NB4 (cell line): ENCODE data around the gene TNFSF15.

Source experiments
- POLR2A ChIP-seq: IDR thresholded peaks from 2 replicates; pipeline ENCODE4 v1.6.1; 2011; ENCODE audit warnings: mild to moderate bottlenecking; ENCODE audit not compliant: insufficient read length; ENCODE audit errors: extremely low read depth
- TF ChIP-seq, protein P1 (sequence below): IDR thresholded peaks from one replicate; pipeline ENCODE4 v1.5.1; 2012; ENCODE audit warnings: low read depth, low read length
- TF ChIP-seq, protein P2 (sequence below): IDR thresholded peaks from 2 replicates; pipeline ENCODE4 v1.6.1; 2011; ENCODE audit warnings: low read depth, low read length

DNA sequence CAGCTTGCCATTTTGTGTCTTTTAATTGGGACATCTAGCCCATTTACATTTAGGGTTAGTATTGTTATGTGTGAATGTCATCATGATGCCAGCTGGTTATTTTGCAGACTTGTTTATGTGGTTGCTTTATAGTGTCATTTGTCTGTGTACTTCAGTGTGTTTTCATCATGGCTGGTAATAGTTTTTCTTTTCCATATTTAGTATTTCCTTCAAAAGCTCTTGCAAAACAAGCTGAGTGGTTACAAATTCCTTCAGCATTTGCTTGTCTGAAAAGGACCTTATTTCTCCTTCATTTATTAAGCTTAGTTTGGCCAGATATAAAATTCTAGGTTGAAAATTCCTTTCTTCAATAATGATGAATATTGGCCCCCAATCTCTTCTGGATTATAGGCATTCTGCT is 28.5 kb upstream of the TNFSF15 start:
- TF ChIP-seq, protein P1, sequence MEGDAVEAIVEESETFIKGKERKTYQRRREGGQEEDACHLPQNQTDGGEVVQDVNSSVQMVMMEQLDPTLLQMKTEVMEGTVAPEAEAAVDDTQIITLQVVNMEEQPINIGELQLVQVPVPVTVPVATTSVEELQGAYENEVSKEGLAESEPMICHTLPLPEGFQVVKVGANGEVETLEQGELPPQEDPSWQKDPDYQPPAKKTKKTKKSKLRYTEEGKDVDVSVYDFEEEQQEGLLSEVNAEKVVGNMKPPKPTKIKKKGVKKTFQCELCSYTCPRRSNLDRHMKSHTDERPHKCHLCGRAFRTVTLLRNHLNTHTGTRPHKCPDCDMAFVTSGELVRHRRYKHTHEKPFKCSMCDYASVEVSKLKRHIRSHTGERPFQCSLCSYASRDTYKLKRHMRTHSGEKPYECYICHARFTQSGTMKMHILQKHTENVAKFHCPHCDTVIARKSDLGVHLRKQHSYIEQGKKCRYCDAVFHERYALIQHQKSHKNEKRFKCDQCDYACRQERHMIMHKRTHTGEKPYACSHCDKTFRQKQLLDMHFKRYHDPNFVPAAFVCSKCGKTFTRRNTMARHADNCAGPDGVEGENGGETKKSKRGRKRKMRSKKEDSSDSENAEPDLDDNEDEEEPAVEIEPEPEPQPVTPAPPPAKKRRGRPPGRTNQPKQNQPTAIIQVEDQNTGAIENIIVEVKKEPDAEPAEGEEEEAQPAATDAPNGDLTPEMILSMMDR, result no peak
- no peak for TF ChIP-seq POLR2A
- TF ChIP-seq, protein P2, sequence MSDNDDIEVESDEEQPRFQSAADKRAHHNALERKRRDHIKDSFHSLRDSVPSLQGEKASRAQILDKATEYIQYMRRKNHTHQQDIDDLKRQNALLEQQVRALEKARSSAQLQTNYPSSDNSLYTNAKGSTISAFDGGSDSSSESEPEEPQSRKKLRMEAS, result no peak
